OCI-LY3 (cell line): ENCODE results near the gene MS4A8.

Source experiments
- EZH2phosphoT487 ChIP-seq: fragments of 200-600 bp; shearing (Covaris generic); IDR thresholded peaks from 2 replicates; pipeline ENCODE4 v1.6.1; 2018; ENCODE audit warnings: antibody characterized with exemption, mixed run types, low read depth
- TF ChIP-seq, protein P1 (sequence below): fragments of 200-600, 300-600 bp; sonication (generic); IDR thresholded peaks from 2 replicates; pipeline ENCODE4 v1.5.1; 2014; ENCODE audit warnings: antibody characterized with exemption, low read length, low read depth

DNA sequence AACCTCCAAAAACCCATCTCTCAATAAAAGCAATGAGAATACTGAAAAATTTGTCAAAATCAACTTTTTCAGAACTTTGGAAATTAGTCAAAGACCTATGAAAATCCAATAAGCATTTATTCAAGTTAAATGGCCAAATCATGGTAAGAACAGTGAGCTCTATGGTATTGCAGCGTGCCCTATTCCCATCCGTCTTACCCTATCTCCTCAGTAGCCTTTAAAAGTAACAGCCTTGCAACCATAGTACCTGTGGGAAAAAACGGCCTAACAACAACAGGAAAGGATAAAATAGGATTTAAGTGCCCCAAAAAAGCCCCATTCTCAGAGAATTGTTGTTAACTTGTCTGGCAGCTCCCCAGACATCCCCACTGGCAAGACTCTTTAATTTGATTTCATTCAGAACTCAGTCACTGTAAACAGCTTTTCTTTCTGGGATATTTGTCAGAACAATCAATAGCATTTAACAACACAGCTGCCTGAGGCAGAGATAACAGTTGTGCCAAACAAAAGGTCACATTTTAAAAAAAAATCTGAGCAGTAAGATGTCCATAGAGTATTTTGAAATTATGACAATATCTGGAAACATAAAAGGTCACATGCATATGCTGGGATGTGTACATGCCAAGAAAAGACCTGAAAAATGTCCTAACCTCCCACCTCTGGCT lies 18.8 kb upstream of the MS4A8 start:
- TF ChIP-seq, protein P1, sequence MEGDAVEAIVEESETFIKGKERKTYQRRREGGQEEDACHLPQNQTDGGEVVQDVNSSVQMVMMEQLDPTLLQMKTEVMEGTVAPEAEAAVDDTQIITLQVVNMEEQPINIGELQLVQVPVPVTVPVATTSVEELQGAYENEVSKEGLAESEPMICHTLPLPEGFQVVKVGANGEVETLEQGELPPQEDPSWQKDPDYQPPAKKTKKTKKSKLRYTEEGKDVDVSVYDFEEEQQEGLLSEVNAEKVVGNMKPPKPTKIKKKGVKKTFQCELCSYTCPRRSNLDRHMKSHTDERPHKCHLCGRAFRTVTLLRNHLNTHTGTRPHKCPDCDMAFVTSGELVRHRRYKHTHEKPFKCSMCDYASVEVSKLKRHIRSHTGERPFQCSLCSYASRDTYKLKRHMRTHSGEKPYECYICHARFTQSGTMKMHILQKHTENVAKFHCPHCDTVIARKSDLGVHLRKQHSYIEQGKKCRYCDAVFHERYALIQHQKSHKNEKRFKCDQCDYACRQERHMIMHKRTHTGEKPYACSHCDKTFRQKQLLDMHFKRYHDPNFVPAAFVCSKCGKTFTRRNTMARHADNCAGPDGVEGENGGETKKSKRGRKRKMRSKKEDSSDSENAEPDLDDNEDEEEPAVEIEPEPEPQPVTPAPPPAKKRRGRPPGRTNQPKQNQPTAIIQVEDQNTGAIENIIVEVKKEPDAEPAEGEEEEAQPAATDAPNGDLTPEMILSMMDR = no peak
- no peak for TF ChIP-seq EZH2phosphoT487
